AG04450 (cell line): ENCODE results near the gene KCND2. TPM values are rescaled to one million over a fixed set of nuclear protein-coding genes. Genes with fewer than 3 reads are reported as not detected.

ENCODE experiments used
- CTCF ChIA-PET: fragments of 300-600, 350-600 bp; formaldehyde crosslinking; extraction: SDS; loops from one replicate; lab custom pipeline; 2022; ENCODE audit warnings: antibody characterized with exemption, inconsistent platforms; lab: Charles Lee
- POLR2A ChIA-PET: fragments of 350-600 bp; formaldehyde crosslinking; extraction: SDS; loops from one replicate; lab custom pipeline; 2021; ENCODE audit warnings: antibody characterized with exemption, inconsistent platforms; lab: Yijun Ruan, JAX
- DNase-seq: peaks from one replicate; pipeline ENCODE4 v3.0.0-alpha.2; 2011; ENCODE audit warnings: low read depth, low spot score
- H3K27ac ChIP-seq: one replicate; pipeline ENCODE4 v1.5.1; 2012; ENCODE audit warnings: low read depth, low read length, control low read depth
- H3K27me3 ChIP-seq: one replicate; pipeline ENCODE4 v1.6.0; 2012; ENCODE audit warnings: low read length; ENCODE audit not compliant: control insufficient read depth, insufficient read depth
- H3K4me3 ChIP-seq: 2 replicates; pipeline ENCODE4 v1.5.1; 2011; ENCODE audit warnings: mild to moderate bottlenecking, low read depth, low read length, control low read depth
- H3K9me3 ChIP-seq: 2 replicates; pipeline ENCODE4 v1.5.1; 2012; ENCODE audit warnings: low read length; ENCODE audit not compliant: control insufficient read depth, insufficient read depth
- CTCF ChIP-seq: IDR thresholded peaks from 2 replicates; pipeline ENCODE4 v1.5.1; 2011; ENCODE audit warnings: low read depth, low read length, control low read depth, inconsistent platforms
- polyA plus RNA-seq: library from polyadenylated mRNA; depleted of rRNA; stranded (reverse); fragments of >200 nt; gene quantifications from 2 replicates; pipeline ENCODE4 v1.2.3, GENCODE V29; 2011

Gene KCND2
- polyA plus RNA-seq, 1 experiment, result 0.12 TPM

GRCh38 chr7:120675076-120675475 is 402.1 kb downstream of the KCND2 start:
- no peak overlapping the region for H3K4me3 ChIP-seq
- ChIA-PET CTCF (no interaction called here), POLR2A (no interaction called here)
- TF ChIP-seq CTCF, result no peak
- H3K27ac ChIP-seq, result no peak overlapping the region
- H3K9me3 ChIP-seq, result no peaks in the 10 kb centered on the region
- DNase-seq, result no peak
- no peaks in the 10 kb centered on the region for H3K27me3 ChIP-seq

- H3K27ac ChIP-seq, result no peak overlapping the region
- no peak for DNase-seq
- POLR2A ChIA-PET, result no interaction called here
- CTCF ChIA-PET, result no interaction called here
- H3K27me3 ChIP-seq, result no peaks in the 10 kb centered on the region
- H3K4me3 ChIP-seq, result no peak overlapping the region
- no peaks in the 10 kb centered on the region for H3K9me3 ChIP-seq
- no peak for TF ChIP-seq CTCF
Measured at GRCh38 chr7:120677535-120677934, 404.6 kb downstream of the KCND2 start.

GRCh38 chr7:120680985-120681384 is 408.0 kb downstream of the KCND2 start:
- ChIA-PET CTCF (no interaction called here), POLR2A (no interaction called here)
- Histone ChIP-seq H3K27me3 (no peaks in the 10 kb centered on the region), H3K27ac (no peak overlapping the region), H3K4me3 (no peak overlapping the region), H3K9me3 (no peaks in the 10 kb centered on the region)
- no peak for TF ChIP-seq CTCF
- DNase-seq, result no peak

- Histone ChIP-seq H3K27ac (no peak overlapping the region), H3K4me3 (no peak overlapping the region), H3K27me3 (no peaks in the 10 kb centered on the region), H3K9me3 (no peaks in the 10 kb centered on the region)
- no peak for TF ChIP-seq CTCF
- ChIA-PET CTCF (no interaction called here), POLR2A (no interaction called here)
- no peak for DNase-seq
Measured at GRCh38 chr7:120684463-120684862, 411.5 kb downstream of the KCND2 start.

GRCh38 chr7:120691915-120692314 is 418.9 kb downstream of the KCND2 start:
- CTCF ChIA-PET, result no interaction called here
- no peak for DNase-seq
- no peak overlapping the region for H3K27ac ChIP-seq

More at GRCh38 chr7:120691915-120692314, 418.9 kb downstream of the KCND2 start:
- Histone ChIP-seq H3K27me3 (no peaks in the 10 kb centered on the region), H3K4me3 (no peak overlapping the region), H3K9me3 (no peaks in the 10 kb centered on the region)
- no peak for TF ChIP-seq CTCF
- POLR2A ChIA-PET, result no interaction called here
